Vagina (tissue), 2 donors: ENCODE data around the gene CLEC18A. TPM values are rescaled to one million over a fixed set of nuclear protein-coding genes. Genes with fewer than 3 reads are reported as not detected.

ENCODE experiments used
- DNase-seq, 2 donors: peaks; one replicate each; pipeline ENCODE4 v3.0.0-alpha.2; 2017; ENCODE audit errors: extremely low spot score in 2 of 2
- H3K27ac ChIP-seq: fragments of 200-600 bp; sonication (generic); one replicate; pipeline ENCODE4 v1.5.1; 2019
- H3K27me3 ChIP-seq: fragments of 200-600 bp; sonication (generic); one replicate; pipeline ENCODE4 v1.5.1; 2019
- H3K36me3 ChIP-seq, 2 donors: fragments of 200-600 bp; sonication (generic); one replicate each; pipeline ENCODE4 v1.5.1; 2017 to 2019
- H3K4me1 ChIP-seq: fragments of 200-600 bp; sonication (generic); one replicate; pipeline ENCODE4 v1.5.1; 2019
- H3K4me3 ChIP-seq, 2 donors: fragments of 200-600 bp; sonication (generic); 1 replicate in 1 of 2; 2 replicates in 1 of 2; pipeline ENCODE4 v1.5.1; 2016 to 2019
- H3K9me3 ChIP-seq: fragments of 200-600 bp; sonication (generic); one replicate; pipeline ENCODE4 v1.5.1; 2019
- POLR2A ChIP-seq, 2 donors: fragments of 450-650 bp; IDR thresholded peaks; one replicate each; pipeline ENCODE4 v1.6.1; 2017; ENCODE audit warnings: antibody characterized with exemption in 2 of 2, mild to moderate bottlenecking in 2 of 2, moderate library complexity in 2 of 2
- POLR2AphosphoS5 ChIP-seq, 2 donors: sonication (generic); formaldehyde crosslinking; IDR thresholded peaks; one replicate each; pipeline ENCODE4 v1.9.0; 2017; ENCODE audit warnings: antibody characterized with exemption in 2 of 2, mild to moderate bottlenecking in 2 of 2, low read depth in 1 of 2; ENCODE audit not compliant: insufficient read depth in 1 of 2
- intact Hi-C: fragments of 100-400 bp; cut with DNase I; formaldehyde crosslinking; loops from one replicate; pipeline ENCODE4 v1.15.1; 2023
- total RNA-seq: library from RNA; depleted of rRNA; stranded (reverse); fragments of >200 nt; gene quantifications from one replicate; pipeline ENCODE4 v1.2.3, GENCODE V29; 2016
- TF ChIP-seq, protein P1 (sequence below), 3 experiments: fragments of 450-650 bp in 2 of 3; fragments of 200-600 bp in 1 of 3; sonication (generic) in 1 of 3; IDR thresholded peaks; one replicate each; pipeline ENCODE4 v1.5.1; 2017 to 2019; ENCODE audit warnings: antibody characterized with exemption in 3 of 3, mild to moderate bottlenecking in 2 of 3, moderate library complexity in 2 of 3

Gene CLEC18A
- total RNA-seq, 1 donor from 2014 or later: 1.2 TPM

DNA sequence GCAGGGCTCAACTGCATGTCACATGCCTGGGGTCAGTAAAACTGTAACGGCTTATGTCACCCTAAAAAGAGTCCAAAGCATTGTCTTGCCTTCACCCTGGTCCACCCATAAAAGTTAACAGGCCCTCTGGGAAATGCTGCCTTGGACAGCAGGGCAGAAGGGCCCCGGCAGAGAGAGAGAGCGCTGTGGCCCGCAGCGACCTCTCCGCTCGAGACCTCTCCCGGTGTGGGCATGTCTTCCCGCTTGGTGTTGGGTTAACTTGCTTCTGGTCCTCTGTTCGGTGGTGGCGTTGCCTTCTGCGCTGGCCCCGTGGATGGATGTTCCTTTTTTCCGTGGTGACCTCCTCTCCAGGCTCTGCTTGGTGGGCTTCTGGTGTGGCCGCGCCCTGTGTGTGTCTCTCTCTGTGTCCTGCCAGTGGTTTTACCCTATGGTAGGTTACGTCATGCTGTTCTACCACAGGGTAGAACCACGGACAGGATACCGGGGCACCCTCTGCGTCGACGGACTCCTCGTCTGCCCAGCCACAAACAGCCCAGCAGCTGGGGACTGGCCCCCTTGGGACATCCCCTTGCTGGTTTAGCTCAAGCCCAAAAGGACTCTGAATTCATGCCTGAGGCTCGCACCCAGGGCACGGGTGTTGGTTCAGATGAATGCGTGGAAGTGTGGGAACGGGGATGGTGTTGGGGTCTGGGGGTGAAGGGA lies 18.3 kb upstream of the CLEC18A start:
- DNase-seq: no peak
- intact Hi-C loops: no loop called here
- Histone ChIP-seq H3K4me1 (peaks cover 5% of the 10 kb centered on the region), H3K27ac (no peak overlapping the region), H3K27me3 (no peaks in the 10 kb centered on the region), H3K9me3 (no peaks in the 10 kb centered on the region), H3K4me3 (no peak overlapping the region), H3K36me3 (peaks cover 0 to 70% of the 10 kb centered on the region in 2 donors)
- TF ChIP-seq POLR2A (IDR thresholded peaks at IDR 0.05) (no peak), POLR2AphosphoS5 (IDR thresholded peaks at IDR 0.05; ENCODE audit: insufficient read depth in 1 of 2, low read depth in 1 of 2) (no peak)
- TF ChIP-seq, protein P1, sequence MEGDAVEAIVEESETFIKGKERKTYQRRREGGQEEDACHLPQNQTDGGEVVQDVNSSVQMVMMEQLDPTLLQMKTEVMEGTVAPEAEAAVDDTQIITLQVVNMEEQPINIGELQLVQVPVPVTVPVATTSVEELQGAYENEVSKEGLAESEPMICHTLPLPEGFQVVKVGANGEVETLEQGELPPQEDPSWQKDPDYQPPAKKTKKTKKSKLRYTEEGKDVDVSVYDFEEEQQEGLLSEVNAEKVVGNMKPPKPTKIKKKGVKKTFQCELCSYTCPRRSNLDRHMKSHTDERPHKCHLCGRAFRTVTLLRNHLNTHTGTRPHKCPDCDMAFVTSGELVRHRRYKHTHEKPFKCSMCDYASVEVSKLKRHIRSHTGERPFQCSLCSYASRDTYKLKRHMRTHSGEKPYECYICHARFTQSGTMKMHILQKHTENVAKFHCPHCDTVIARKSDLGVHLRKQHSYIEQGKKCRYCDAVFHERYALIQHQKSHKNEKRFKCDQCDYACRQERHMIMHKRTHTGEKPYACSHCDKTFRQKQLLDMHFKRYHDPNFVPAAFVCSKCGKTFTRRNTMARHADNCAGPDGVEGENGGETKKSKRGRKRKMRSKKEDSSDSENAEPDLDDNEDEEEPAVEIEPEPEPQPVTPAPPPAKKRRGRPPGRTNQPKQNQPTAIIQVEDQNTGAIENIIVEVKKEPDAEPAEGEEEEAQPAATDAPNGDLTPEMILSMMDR (IDR thresholded peaks at IDR 0.05): no peak

DNA sequence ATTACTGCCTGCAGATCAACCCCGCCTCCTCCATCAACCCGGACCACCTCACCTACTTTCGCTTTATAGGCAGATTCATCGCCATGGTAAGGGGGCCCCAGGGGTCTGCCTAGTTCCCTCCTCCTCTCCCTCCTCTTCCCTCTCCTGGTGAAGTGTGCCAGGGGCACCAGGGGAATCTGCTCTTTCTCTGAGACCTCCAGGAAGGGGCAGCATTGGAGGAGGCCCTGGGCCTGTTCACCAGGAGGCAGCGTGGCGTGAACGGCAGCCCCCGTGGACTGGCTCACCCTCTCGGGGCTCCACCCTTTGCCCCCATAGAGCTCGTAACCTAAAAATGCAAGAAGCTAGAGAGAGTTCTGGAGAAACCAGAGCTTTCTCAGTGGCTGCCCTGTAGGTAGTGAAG lies 17.1 kb upstream of the CLEC18A start:
- DNase-seq: no peak
- TF ChIP-seq POLR2AphosphoS5 (IDR thresholded peaks at IDR 0.05; ENCODE audit: insufficient read depth in 1 of 2, low read depth in 1 of 2) (no peak), POLR2A (IDR thresholded peaks at IDR 0.05) (no peak)
- TF ChIP-seq, protein P1 (IDR thresholded peaks at IDR 0.05): no peak
- Histone ChIP-seq H3K36me3 (peaks cover 0 to 80% of the 10 kb centered on the region in 2 donors), H3K4me1 (peaks cover 5% of the 10 kb centered on the region), H3K27ac (no peak overlapping the region), H3K9me3 (no peaks in the 10 kb centered on the region), H3K4me3 (no peak overlapping the region), H3K27me3 (no peaks in the 10 kb centered on the region)
- intact Hi-C loops: no loop called here

DNA sequence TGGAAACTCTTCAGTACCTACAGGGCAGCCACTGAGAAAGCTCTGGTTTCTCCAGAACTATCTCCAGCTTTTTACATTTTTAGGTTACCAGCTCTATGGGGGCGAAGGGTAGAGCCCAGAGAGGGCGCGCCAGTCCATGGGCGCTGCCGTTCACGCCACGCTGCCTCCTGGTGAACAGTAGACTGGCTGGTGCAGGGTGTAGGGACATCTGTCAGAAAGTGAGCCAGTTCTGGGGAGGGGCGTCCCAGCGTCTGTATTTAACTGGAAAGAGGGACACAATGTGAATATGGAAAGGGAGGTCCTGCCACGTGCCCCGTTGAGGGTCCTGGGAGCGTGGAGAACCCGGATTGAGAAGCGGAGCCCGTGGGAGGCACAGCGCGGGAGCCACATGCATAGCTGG lies 16.4 kb upstream of the CLEC18A start:
- intact Hi-C loops: no loop called here
- no peak for DNase-seq
- peaks cover 0 to 87% of the 10 kb centered on the region in 2 donors for H3K36me3 ChIP-seq

DNA sequence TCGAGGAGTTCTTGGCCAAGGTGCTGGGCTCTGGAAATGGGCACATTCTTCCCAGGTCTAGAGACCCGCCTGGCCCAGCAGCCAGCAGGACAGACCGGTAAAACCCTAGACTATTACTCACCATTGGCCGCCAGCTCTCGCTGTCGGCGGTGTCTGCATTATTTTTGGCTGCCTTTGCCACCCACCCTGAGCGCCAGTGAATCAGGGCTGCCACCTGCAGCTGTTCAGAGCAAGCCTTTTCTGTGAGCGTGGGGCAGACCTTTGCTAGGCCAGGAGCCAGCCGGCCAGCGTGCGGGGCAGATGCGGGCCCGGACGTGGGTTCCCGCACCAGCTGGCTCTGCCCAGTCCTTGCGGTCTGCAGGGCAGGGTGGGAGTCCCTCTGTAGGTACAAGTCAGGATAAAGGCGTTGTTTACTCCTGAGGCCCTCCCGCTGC lies 15.8 kb upstream of the CLEC18A start:
- intact Hi-C loops: no loop called here
- TF ChIP-seq, protein P1 (IDR thresholded peaks at IDR 0.05): no peak
- TF ChIP-seq POLR2AphosphoS5 (IDR thresholded peaks at IDR 0.05; ENCODE audit: insufficient read depth in 1 of 2, low read depth in 1 of 2) (no peak), POLR2A (IDR thresholded peaks at IDR 0.05) (no peak)
- Histone ChIP-seq H3K36me3 (peaks cover 0 to 92% of the 10 kb centered on the region in 2 donors), H3K9me3 (no peaks in the 10 kb centered on the region), H3K27ac (no peak overlapping the region), H3K27me3 (no peaks in the 10 kb centered on the region), H3K4me1 (no peaks in the 10 kb centered on the region), H3K4me3 (no peak overlapping the region)
- no peak for DNase-seq

More for the DNA sequence above, 16.4 kb upstream of the CLEC18A start:
- Histone ChIP-seq H3K4me3 (no peak overlapping the region), H3K27me3 (no peaks in the 10 kb centered on the region), H3K4me1 (peaks cover 4% of the 10 kb centered on the region), H3K27ac (no peak overlapping the region), H3K9me3 (no peaks in the 10 kb centered on the region)
- TF ChIP-seq POLR2AphosphoS5 (IDR thresholded peaks at IDR 0.05; ENCODE audit: insufficient read depth in 1 of 2, low read depth in 1 of 2) (no peak), POLR2A (IDR thresholded peaks at IDR 0.05) (no peak)
- TF ChIP-seq, protein P1 (IDR thresholded peaks at IDR 0.05): no peak

DNA sequence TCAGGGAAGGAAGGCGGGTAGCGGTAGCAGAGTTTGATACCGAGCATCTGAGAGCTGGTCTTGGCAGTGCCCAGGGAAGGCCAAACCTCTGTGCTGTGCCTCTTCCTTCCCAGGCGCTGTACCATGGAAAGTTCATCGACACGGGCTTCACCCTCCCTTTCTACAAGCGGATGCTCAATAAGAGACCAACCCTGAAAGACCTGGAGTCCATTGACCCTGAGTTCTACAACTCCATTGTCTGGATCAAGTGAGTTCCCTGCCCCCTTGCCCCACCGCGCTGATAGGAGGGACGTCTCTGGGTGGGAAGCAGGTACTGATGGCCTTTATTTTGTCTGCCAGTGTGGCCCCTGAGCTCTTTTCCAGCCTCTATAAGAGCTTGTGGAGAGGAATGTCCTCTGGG lies 15.4 kb upstream of the CLEC18A start:
- TF ChIP-seq POLR2A (IDR thresholded peaks at IDR 0.05): no peak
- no peak for TF ChIP-seq POLR2AphosphoS5 (IDR thresholded peaks at IDR 0.05; ENCODE audit: insufficient read depth in 1 of 2, low read depth in 1 of 2)
- TF ChIP-seq, protein P1 (IDR thresholded peaks at IDR 0.05): no peak
- peaks cover 0 to 91% of the 10 kb centered on the region in 2 donors for H3K36me3 ChIP-seq
- no peaks in the 10 kb centered on the region for H3K9me3 ChIP-seq
- H3K4me3 ChIP-seq: no peak overlapping the region
- intact Hi-C loops: no loop called here
- H3K27ac ChIP-seq: no peak overlapping the region
- no peaks in the 10 kb centered on the region for H3K4me1 ChIP-seq
- H3K27me3 ChIP-seq: no peaks in the 10 kb centered on the region
- DNase-seq: no peak
